H9 (cell line): ENCODE results near the gene PXYLP1. TPM values are rescaled to one million over a fixed set of nuclear protein-coding genes. Genes with fewer than 3 reads are reported as not detected.

ENCODE experiments used
- DNase-seq: peaks from one replicate; pipeline ENCODE4 v3.0.0-alpha.2; 2017
- H2AFZ ChIP-seq: one replicate; pipeline ENCODE4 v1.6.1; 2013; ENCODE audit warnings: mild to moderate bottlenecking, low read length, control low read depth, moderate library complexity
- H2AK5ac ChIP-seq: 2 replicates; pipeline ENCODE4 v1.6.1; 2013; ENCODE audit warnings: low read length, control low read depth, mixed read lengths; ENCODE audit not compliant: insufficient read length
- H2BK120ac ChIP-seq: one replicate; pipeline ENCODE4 v1.6.1; 2013; ENCODE audit warnings: low read depth, mild to moderate bottlenecking, low read length, control low read depth, inconsistent platforms; ENCODE audit not compliant: poor library complexity, severe bottlenecking
- H2BK12ac ChIP-seq: 2 replicates; pipeline ENCODE4 v1.6.1; 2013; ENCODE audit warnings: low read length, control low read depth, mixed read lengths, low read depth; ENCODE audit not compliant: insufficient read length
- H2BK15ac ChIP-seq: 2 replicates; pipeline ENCODE4 v1.6.1; 2013; ENCODE audit warnings: low read depth, low read length, control low read depth
- H2BK20ac ChIP-seq: one replicate; pipeline ENCODE4 v1.6.1; 2013; ENCODE audit warnings: low read depth, mild to moderate bottlenecking, low read length, control low read depth, inconsistent platforms; ENCODE audit not compliant: poor library complexity, severe bottlenecking
- H2BK5ac ChIP-seq: 2 replicates; pipeline ENCODE4 v1.6.1; 2013; ENCODE audit warnings: low read length, control low read depth, mixed read lengths; ENCODE audit not compliant: insufficient read length
- H3K14ac ChIP-seq: 2 replicates; pipeline ENCODE4 v1.6.1; 2013; ENCODE audit warnings: low read length, control low read depth; ENCODE audit not compliant: insufficient read depth
- H3K18ac ChIP-seq: 2 replicates; pipeline ENCODE4 v1.6.1; 2013; ENCODE audit warnings: low read depth, mild to moderate bottlenecking, mixed read lengths, low read length, control low read depth; ENCODE audit not compliant: insufficient read length
- H3K23ac ChIP-seq: 2 replicates; pipeline ENCODE4 v1.6.1; 2013; ENCODE audit warnings: low read length, control low read depth, mixed read lengths, low read depth; ENCODE audit not compliant: insufficient read length
- H3K23me2 ChIP-seq: 2 replicates; pipeline ENCODE4 v1.6.1; 2013; ENCODE audit warnings: low read depth, mild to moderate bottlenecking, mixed read lengths, low read length, control low read depth; ENCODE audit not compliant: insufficient read length, poor library complexity, severe bottlenecking
- H3K27ac ChIP-seq: 2 replicates; pipeline ENCODE4 v1.5.1; 2013; ENCODE audit warnings: low read length, control low read depth, mixed read lengths, low read depth; ENCODE audit not compliant: insufficient read length
- H3K27me3 ChIP-seq: 2 replicates; pipeline ENCODE4 v1.6.1; 2013; ENCODE audit warnings: low read length, control low read depth, inconsistent platforms; ENCODE audit not compliant: insufficient read depth
- H3K4ac ChIP-seq: 2 replicates; pipeline ENCODE4 v1.6.1; 2013; ENCODE audit warnings: low read depth, mild to moderate bottlenecking, control low read depth, inconsistent platforms, low read length, moderate library complexity
- H3K4me1 ChIP-seq: 2 replicates; pipeline ENCODE4 v1.6.1; 2013; ENCODE audit warnings: low read length, control low read depth, inconsistent platforms; ENCODE audit not compliant: insufficient read depth
- H3K4me2 ChIP-seq: 2 replicates; pipeline ENCODE4 v1.6.1; 2013; ENCODE audit warnings: low read length, control low read depth, mixed read lengths; ENCODE audit not compliant: insufficient read length, insufficient read depth
- H3K56ac ChIP-seq: 2 replicates; pipeline ENCODE4 v1.6.1; 2013; ENCODE audit warnings: low read depth, mild to moderate bottlenecking, mixed read lengths, low read length, control low read depth; ENCODE audit not compliant: insufficient read length
- H3K79me1 ChIP-seq: 2 replicates; pipeline ENCODE4 v1.6.1; 2013; ENCODE audit warnings: low read depth, mild to moderate bottlenecking, moderate library complexity, low read length, control low read depth, inconsistent platforms; ENCODE audit not compliant: insufficient read depth, poor library complexity, severe bottlenecking
- H3K79me2 ChIP-seq: 2 replicates; pipeline ENCODE4 v1.6.1; 2013; ENCODE audit warnings: low read length, control low read depth, inconsistent platforms; ENCODE audit not compliant: insufficient read depth
- H3K9ac ChIP-seq: 2 replicates; pipeline ENCODE4 v1.6.1; 2013; ENCODE audit warnings: low read length, control low read depth, mixed read lengths; ENCODE audit not compliant: insufficient read length; ENCODE audit errors: extremely low read depth
- H3K9me3 ChIP-seq: one replicate; pipeline ENCODE4 v1.6.1; 2013; ENCODE audit warnings: low read depth, low read length, inconsistent platforms; ENCODE audit not compliant: control insufficient read depth
- H3T11ph ChIP-seq: one replicate; pipeline ENCODE4 v1.6.1; 2013; ENCODE audit warnings: mild to moderate bottlenecking, low read length, control low read depth, inconsistent platforms
- H4K20me1 ChIP-seq: one replicate; pipeline ENCODE4 v1.6.1; 2013; ENCODE audit not compliant: control insufficient read depth, insufficient read length, insufficient read depth
- H4K5ac ChIP-seq: 2 replicates; pipeline ENCODE4 v1.6.1; 2013; ENCODE audit warnings: low read depth, mild to moderate bottlenecking, mixed read lengths, low read length, control low read depth; ENCODE audit not compliant: insufficient read length
- H4K8ac ChIP-seq: replicated peaks from 2 replicates; pipeline ENCODE4 v1.6.1; 2013; ENCODE audit warnings: low read length, control low read depth, mixed read lengths, low read depth; ENCODE audit not compliant: insufficient read length
- H4K91ac ChIP-seq: 2 replicates; pipeline ENCODE4 v1.6.1; 2013; ENCODE audit warnings: low read depth, mild to moderate bottlenecking, moderate library complexity, mixed read lengths, low read length, control low read depth; ENCODE audit not compliant: insufficient read length
- H3K27ac Mint-ChIP-seq, 3 experiments: 2 replicates in 2 of 3; 3 replicates in 1 of 3; pipeline ENCODE4 v1.8.0; 2020 to 2021; ENCODE audit warnings: mixed read lengths in 3 of 3, mild to moderate bottlenecking in 1 of 3, moderate library complexity in 1 of 3
- H3K27me3 Mint-ChIP-seq: 2 replicates; pipeline ENCODE4 v1.8.0; 2021; ENCODE audit warnings: low read depth, mild to moderate bottlenecking, moderate library complexity, mixed read lengths
- H3K36me3 Mint-ChIP-seq, 3 experiments: 2 replicates in 2 of 3; 3 replicates in 1 of 3; pipeline ENCODE4 v1.8.0; 2020 to 2021; ENCODE audit warnings: low read depth in 3 of 3, mixed read lengths in 3 of 3; ENCODE audit not compliant: insufficient read depth in 1 of 3
- H3K4me1 Mint-ChIP-seq, 2 experiments: 2 replicates each; pipeline ENCODE4 v1.8.0; 2020; ENCODE audit warnings: mixed read lengths in 2 of 2
- H3K4me3 Mint-ChIP-seq, 2 experiments: 2 replicates in 1 of 2; 3 replicates in 1 of 2; pipeline ENCODE4 v1.8.0; 2020 to 2021; ENCODE audit warnings: mild to moderate bottlenecking in 2 of 2, mixed read lengths in 2 of 2, moderate library complexity in 1 of 2
- H3K9me3 Mint-ChIP-seq, 2 experiments: 2 replicates in 1 of 2; 3 replicates in 1 of 2; pipeline ENCODE4 v1.8.0; 2020; ENCODE audit warnings: mild to moderate bottlenecking in 2 of 2, mixed read lengths in 2 of 2, moderate library complexity in 1 of 2
- WGBS: extraction: QIAGEN DNeasy Blood & Tissue Kit; methylation state at CpG from one replicate; pipeline ENCODE4 v1.1.7; 2013; ENCODE audit warnings: missing lambda C conversion rate, low lambda C conversion rate, mixed read lengths; ENCODE audit not compliant: insufficient read length; ENCODE audit errors: extremely low coverage; 5-methylcytosine and 5-hydroxymethylcytosine counted together
- total RNA-seq: library from RNA; stranded (reverse); gene quantifications from 2 replicates; pipeline ENCODE4 v1.2.1, GENCODE V29; 2021
- TF ChIP-seq, protein P1 (sequence below): fragments of 200-600 bp; sonication (generic); conservative IDR thresholded peaks from 3 replicates; pipeline ENCODE4 v1.8.0; 2021; ENCODE audit warnings: antibody characterized with exemption, mild to moderate bottlenecking

PXYLP1 gene
- total RNA-seq, 1 experiment from 2014 or later: 17.9 TPM

GRCh38 chr3:141306922-141307321 lies 75.3 kb downstream of the PXYLP1 start:
- peaks cover 23% of the 10 kb centered on the region for H3K27me3 Mint-ChIP-seq
- Histone ChIP-seq H3K14ac (no peak overlapping the region), H3K23ac (no peak overlapping the region), H2BK5ac (no peak overlapping the region), H4K5ac (no peak overlapping the region), H2BK120ac (no peak overlapping the region), H2AK5ac (no peak overlapping the region), H3K9me3 (no peaks in the 10 kb centered on the region), H3K79me2 (no peaks in the 10 kb centered on the region), H3K56ac (no peak overlapping the region), H2BK20ac (no peak overlapping the region), H3T11ph (no peak overlapping the region), H3K4ac (no peak overlapping the region), H2AFZ (no peak overlapping the region), H4K8ac (no peak overlapping the region), H3K27me3 (no peaks in the 10 kb centered on the region), H3K27ac (no peak overlapping the region), H3K9ac (no peak overlapping the region), H3K23me2 (peaks cover 6% of the 10 kb centered on the region), H4K20me1 (no peaks in the 10 kb centered on the region), H3K79me1 (no peaks in the 10 kb centered on the region), H3K18ac (no peak overlapping the region), H3K4me2 (no peak overlapping the region), H2BK15ac (no peak overlapping the region), H3K4me1 (no peaks in the 10 kb centered on the region; the same call in 1 of the 2 replicates), H4K91ac (no peak overlapping the region), H2BK12ac (no peak overlapping the region)
- H3K9me3 Mint-ChIP-seq: no peaks in the 10 kb centered on the region
- no peak for DNase-seq
- TF ChIP-seq, protein P1, sequence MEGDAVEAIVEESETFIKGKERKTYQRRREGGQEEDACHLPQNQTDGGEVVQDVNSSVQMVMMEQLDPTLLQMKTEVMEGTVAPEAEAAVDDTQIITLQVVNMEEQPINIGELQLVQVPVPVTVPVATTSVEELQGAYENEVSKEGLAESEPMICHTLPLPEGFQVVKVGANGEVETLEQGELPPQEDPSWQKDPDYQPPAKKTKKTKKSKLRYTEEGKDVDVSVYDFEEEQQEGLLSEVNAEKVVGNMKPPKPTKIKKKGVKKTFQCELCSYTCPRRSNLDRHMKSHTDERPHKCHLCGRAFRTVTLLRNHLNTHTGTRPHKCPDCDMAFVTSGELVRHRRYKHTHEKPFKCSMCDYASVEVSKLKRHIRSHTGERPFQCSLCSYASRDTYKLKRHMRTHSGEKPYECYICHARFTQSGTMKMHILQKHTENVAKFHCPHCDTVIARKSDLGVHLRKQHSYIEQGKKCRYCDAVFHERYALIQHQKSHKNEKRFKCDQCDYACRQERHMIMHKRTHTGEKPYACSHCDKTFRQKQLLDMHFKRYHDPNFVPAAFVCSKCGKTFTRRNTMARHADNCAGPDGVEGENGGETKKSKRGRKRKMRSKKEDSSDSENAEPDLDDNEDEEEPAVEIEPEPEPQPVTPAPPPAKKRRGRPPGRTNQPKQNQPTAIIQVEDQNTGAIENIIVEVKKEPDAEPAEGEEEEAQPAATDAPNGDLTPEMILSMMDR: no peak
- no peak overlapping the region for H3K4me3 Mint-ChIP-seq
- no peak overlapping the region for H3K27ac Mint-ChIP-seq
- H3K36me3 Mint-ChIP-seq: no peaks in the 10 kb centered on the region; a peak in 1 of 7 replicates
- peaks cover 14 to 19% of the 10 kb centered on the region in 2 experiments for H3K4me1 Mint-ChIP-seq
- WGBS: no CpG with 5 or more reads among the region's 5 CpGs
